SW 1271 (cell line): ENCODE measurements around the gene SIGLEC10.
A peak's percentile ranks its signal among the peaks of the same experiment; 100 is the strongest.

Experiments used
- DNase-seq, 2 experiments: peaks; one replicate each; lab custom pipeline; 2025; lab: John Stamatoyannopoulos, UW

SIGLEC10 gene

GRCh38 chr19:51394050-51394836 lies 23.2 kb downstream of the SIGLEC10 start:
- peak; percentile 90 to 96 for DNase-seq

- DNase-seq, result no peak
Measured at GRCh38 chr19:51392701-51393100, 24.7 kb downstream of the SIGLEC10 start.

- no peak for DNase-seq
Measured at GRCh38 chr19:51391073-51391611, 26.3 kb downstream of the SIGLEC10 start.

- DNase-seq, result no peak
Measured at GRCh38 chr19:51389143-51389542, 28.3 kb downstream of the SIGLEC10 start.

- no peak for DNase-seq
Measured at GRCh38 chr19:51387924-51388389, 29.5 kb downstream of the SIGLEC10 start, which contains the start of gene LIM2. LIM2 (minus strand) TSS chr19:51387974; CDS start chr19:51387443, 531 bp downstream.

GRCh38 chr19:51386882-51387520 lies 30.4 kb downstream of the SIGLEC10 start:
- DNase-seq, result no peak

- DNase-seq, result no peak
Measured at GRCh38 chr19:51382004-51382403, 35.4 kb downstream of the SIGLEC10 start.

- no peak for DNase-seq
Measured at GRCh38 chr19:51380379-51380778, 37.1 kb downstream of the SIGLEC10 start.

GRCh38 chr19:51377422-51377821 lies 40.0 kb downstream of the SIGLEC10 start:
- DNase-seq, result no peak

- DNase-seq, result no peak
Measured at GRCh38 chr19:51375504-51376221, 41.8 kb downstream of the SIGLEC10 start.

GRCh38 chr19:51372649-51373504 lies 44.6 kb downstream of the SIGLEC10 start, which contains the start of gene NKG7:
NKG7 (minus strand) TSS chr19:51372654; CDS start chr19:51372535, 119 bp downstream.
- no peak for DNase-seq

GRCh38 chr19:51372021-51372648 lies 45.3 kb downstream of the SIGLEC10 start:
- no peak for DNase-seq

GRCh38 chr19:51371186-51371690 lies 46.2 kb downstream of the SIGLEC10 start:
- DNase-seq, result no peak

- DNase-seq, result no peak
Measured at GRCh38 chr19:51370230-51370629, 47.2 kb downstream of the SIGLEC10 start.

GRCh38 chr19:51368366-51369282 lies 48.8 kb downstream of the SIGLEC10 start, which contains the start of gene CLDND2:
CLDND2 (minus strand) TSS chr19:51369003; CDS start chr19:51368577, 426 bp downstream.
- no peak for DNase-seq

- peak; percentile 81 to 93 for DNase-seq
Measured at GRCh38 chr19:51367565-51368365, 49.7 kb downstream of the SIGLEC10 start.

- DNase-seq, result no peak
Measured at GRCh38 chr19:51367255-51367564, 50.2 kb downstream of the SIGLEC10 start.

- peak; percentile 82 to 94 for DNase-seq
Measured at GRCh38 chr19:51366389-51367254, 50.8 kb downstream of the SIGLEC10 start.
